PFSK-1 (cell line): Measurements from ENCODE around the gene ITPR3.

Experiments used
- FOXP2 ChIP-seq: optimal IDR thresholded peaks from 2 replicates; pipeline ENCODE3; 2011; ENCODE audit warnings: borderline replicate concordance, control low read depth, inconsistent platforms; ENCODE audit not compliant: insufficient read depth; ENCODE audit errors: extremely low read length, extremely low read depth
- POLR2AphosphoS5 ChIP-seq: IDR thresholded peaks from 2 replicates; pipeline ENCODE4 v1.6.1; 2012; ENCODE audit warnings: low read depth, mild to moderate bottlenecking, control low read depth, low read length, moderate library complexity
- REST ChIP-seq, 2 experiments: IDR thresholded peaks; 2 replicates each; pipeline versions ENCODE4 v1.6.1 to v1.8.0; 2011 to 2012; ENCODE audit warnings: low read depth in 2 of 2, low read length in 2 of 2, control low read depth in 1 of 2, inconsistent platforms in 1 of 2, mild to moderate bottlenecking in 1 of 2, moderate library complexity in 1 of 2; ENCODE audit not compliant: insufficient read depth in 1 of 2
- SIN3A ChIP-seq: IDR thresholded peaks from 2 replicates; pipeline ENCODE4 v1.6.1; 2012; ENCODE audit warnings: mild to moderate bottlenecking, low read length, moderate library complexity, borderline replicate concordance; ENCODE audit not compliant: insufficient read depth
- TAF1 ChIP-seq: IDR thresholded peaks from 2 replicates; pipeline ENCODE4 v1.6.1; 2012; ENCODE audit warnings: low read length, control low read depth, borderline replicate concordance; ENCODE audit not compliant: insufficient read depth

- TF ChIP-seq TAF1 (no peak), POLR2AphosphoS5 (no peak), REST (IDR thresholded peaks at IDR 0.05; ENCODE audit: insufficient read depth in 1 of 2, low read depth in 2 of 2, low read length in 2 of 2) (no peak), SIN3A (no peak), FOXP2 (no peak)
These were observed 37.4 kb upstream of the ITPR3 start for GRCh38 chr6:33583591-33584155.
